OCI-LY7 (cell line): ENCODE results near the gene PTPRF.

ENCODE experiments used
- EZH2phosphoT487 ChIP-seq: fragments of 200-600 bp; sonication (generic); IDR thresholded peaks from 2 replicates; pipeline ENCODE4 v1.6.1; 2018; ENCODE audit warnings: low read depth, borderline replicate concordance, mild to moderate bottlenecking, mixed run types, antibody characterized with exemption, low read length, moderate library complexity, mixed read lengths
- TF ChIP-seq, protein P1 (sequence below): fragments of 200-600 bp; sonication (generic); conservative IDR thresholded peaks from 2 replicates; pipeline ENCODE4 v1.5.1; 2014; ENCODE audit warnings: mild to moderate bottlenecking, antibody characterized with exemption, low read length, moderate library complexity, mixed read lengths

DNA sequence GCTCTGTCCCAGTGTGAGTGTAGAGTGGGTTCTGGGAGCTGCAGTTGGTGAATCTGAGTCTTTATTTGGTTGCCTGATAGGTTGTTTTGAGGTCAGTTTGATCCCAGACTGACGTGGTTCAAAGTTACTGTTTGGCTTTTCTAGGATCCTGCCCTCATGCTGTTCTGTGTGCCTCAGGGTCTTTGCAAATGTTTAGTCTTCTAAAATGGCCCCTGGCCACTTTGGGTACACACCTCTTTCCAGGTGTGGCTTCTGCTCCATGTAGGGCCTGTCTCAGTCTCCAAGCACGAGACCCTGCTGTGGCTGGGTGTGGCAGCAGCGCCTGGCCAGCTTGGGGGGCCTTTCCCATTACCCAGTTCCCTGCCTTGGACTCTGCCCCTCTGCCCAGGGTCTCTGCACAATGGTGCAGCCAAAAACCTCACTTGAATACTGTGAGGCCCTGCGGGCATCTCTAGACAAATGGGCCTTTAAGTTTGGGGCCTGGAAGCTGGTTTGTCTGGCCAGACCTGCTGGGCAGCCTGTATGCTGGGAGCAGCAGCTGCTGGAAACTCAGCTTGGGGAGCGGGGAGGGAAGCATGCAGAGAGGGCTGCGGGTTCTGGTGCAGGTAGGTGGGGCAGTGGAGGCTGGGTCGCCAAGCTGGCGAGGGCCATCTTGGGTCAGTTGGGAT lies 5.6 kb downstream of the PTPRF start:
- TF ChIP-seq, protein P1, sequence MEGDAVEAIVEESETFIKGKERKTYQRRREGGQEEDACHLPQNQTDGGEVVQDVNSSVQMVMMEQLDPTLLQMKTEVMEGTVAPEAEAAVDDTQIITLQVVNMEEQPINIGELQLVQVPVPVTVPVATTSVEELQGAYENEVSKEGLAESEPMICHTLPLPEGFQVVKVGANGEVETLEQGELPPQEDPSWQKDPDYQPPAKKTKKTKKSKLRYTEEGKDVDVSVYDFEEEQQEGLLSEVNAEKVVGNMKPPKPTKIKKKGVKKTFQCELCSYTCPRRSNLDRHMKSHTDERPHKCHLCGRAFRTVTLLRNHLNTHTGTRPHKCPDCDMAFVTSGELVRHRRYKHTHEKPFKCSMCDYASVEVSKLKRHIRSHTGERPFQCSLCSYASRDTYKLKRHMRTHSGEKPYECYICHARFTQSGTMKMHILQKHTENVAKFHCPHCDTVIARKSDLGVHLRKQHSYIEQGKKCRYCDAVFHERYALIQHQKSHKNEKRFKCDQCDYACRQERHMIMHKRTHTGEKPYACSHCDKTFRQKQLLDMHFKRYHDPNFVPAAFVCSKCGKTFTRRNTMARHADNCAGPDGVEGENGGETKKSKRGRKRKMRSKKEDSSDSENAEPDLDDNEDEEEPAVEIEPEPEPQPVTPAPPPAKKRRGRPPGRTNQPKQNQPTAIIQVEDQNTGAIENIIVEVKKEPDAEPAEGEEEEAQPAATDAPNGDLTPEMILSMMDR = no peak
- no peak for TF ChIP-seq EZH2phosphoT487
